ENCODE measurements around the gene PROCA1. TPM values are rescaled to one million over a fixed set of nuclear protein-coding genes. Genes with fewer than 3 reads are reported as not detected.

PROCA1 gene
- total and polyA plus RNA-seq, 2 donors from 2014 or later = 3.4 to 3.5 TPM

GRCh38 chr17:28751600-28752366, 40.1 kb upstream of the PROCA1 start:
- no peak overlapping the region for H3K9ac ChIP-seq (ENCODE audit: low read length in 3 of 3)
- TF ChIP-seq CTCF (IDR thresholded peaks at IDR 0.05; ENCODE audit: borderline replicate concordance, extremely low read depth, insufficient read depth) = no peak
- peaks cover 3 to 39% (median 30%) of the 10 kb centered on the region in 3 donors for H3K4me1 ChIP-seq (ENCODE audit: control insufficient read depth in 2 of 3, insufficient read depth in 2 of 3, low read depth in 1 of 3, low read length in 3 of 3)
- DNase-seq (peak in 1 of 5 donors; percentile 23), FAIRE-seq (no peak)
- H3K36me3 ChIP-seq (ENCODE audit: control insufficient read depth in 2 of 3, insufficient read depth in 3 of 3, low read length in 3 of 3) = peaks cover 10 to 40% (median 14%) of the 10 kb centered on the region in 3 donors
- no peaks in the 10 kb centered on the region for H3K9me3 ChIP-seq (ENCODE audit: control insufficient read depth in 2 of 3, insufficient read depth in 1 of 3, low read length in 3 of 3)
- intact Hi-C loops (cut with DNase I) = no loop called here
- H3K27me3 ChIP-seq (ENCODE audit: control insufficient read depth, insufficient read depth, low read length) = no peaks in the 10 kb centered on the region
- no peak overlapping the region for H3K4me3 ChIP-seq (ENCODE audit: low read length in 3 of 3)
- H3K27ac ChIP-seq (ENCODE audit: low read depth in 2 of 2, low read length in 2 of 2) = no peak overlapping the region

GRCh38 chr17:28750178-28751047, 38.7 kb upstream of the PROCA1 start:
- Histone ChIP-seq H3K27ac (ENCODE audit: low read depth in 2 of 2, low read length in 2 of 2) (peak overlapping the region in 1 of 2 donors; percentile 68), H3K4me1 (ENCODE audit: control insufficient read depth in 2 of 3, insufficient read depth in 2 of 3, low read depth in 1 of 3, low read length in 3 of 3) (peaks cover 3 to 51% (median 42%) of the 10 kb centered on the region in 3 donors)

GRCh38 chr17:28749516-28750177, 38.0 kb upstream of the PROCA1 start:
- H3K4me3 ChIP-seq (ENCODE audit: low read length in 3 of 3) = no peak overlapping the region
- peaks cover 3 to 54% (median 42%) of the 10 kb centered on the region in 3 donors for H3K4me1 ChIP-seq (ENCODE audit: control insufficient read depth in 2 of 3, insufficient read depth in 2 of 3, low read depth in 1 of 3, low read length in 3 of 3)
- no peak for TF ChIP-seq CTCF (IDR thresholded peaks at IDR 0.05; ENCODE audit: borderline replicate concordance, extremely low read depth, insufficient read depth)
- no peaks in the 10 kb centered on the region for H3K9me3 ChIP-seq (ENCODE audit: control insufficient read depth in 2 of 3, insufficient read depth in 1 of 3, low read length in 3 of 3)
- FAIRE-seq (no peak), DNase-seq (peak in 1 of 5 donors; percentile 73)
- peaks cover 10 to 36% (median 14%) of the 10 kb centered on the region in 3 donors for H3K36me3 ChIP-seq (ENCODE audit: control insufficient read depth in 2 of 3, insufficient read depth in 3 of 3, low read length in 3 of 3)
- peak overlapping the region in 1 of 2 donors; percentile 23 for H3K27ac ChIP-seq (ENCODE audit: low read depth in 2 of 2, low read length in 2 of 2)
- H3K9ac ChIP-seq (ENCODE audit: low read length in 3 of 3) = no peak overlapping the region
- intact Hi-C loops (cut with DNase I) = no loop called here
- no peaks in the 10 kb centered on the region for H3K27me3 ChIP-seq (ENCODE audit: control insufficient read depth, insufficient read depth, low read length)

More at GRCh38 chr17:28750178-28751047, 38.7 kb upstream of the PROCA1 start:
- H3K9ac ChIP-seq (ENCODE audit: low read length in 3 of 3) = peak overlapping the region in 1 of 3 donors; percentile 32
- H3K27me3 ChIP-seq (ENCODE audit: control insufficient read depth, insufficient read depth, low read length) = no peaks in the 10 kb centered on the region
- intact Hi-C loops (cut with DNase I) = no loop called here
- peak overlapping the region in 2 of 3 donors; percentile 17 to 18 for H3K4me3 ChIP-seq (ENCODE audit: low read length in 3 of 3)
- FAIRE-seq = no peak
- peaks cover 10 to 40% (median 14%) of the 10 kb centered on the region in 3 donors for H3K36me3 ChIP-seq (ENCODE audit: control insufficient read depth in 2 of 3, insufficient read depth in 3 of 3, low read length in 3 of 3)
- H3K9me3 ChIP-seq (ENCODE audit: control insufficient read depth in 2 of 3, insufficient read depth in 1 of 3, low read length in 3 of 3) = no peaks in the 10 kb centered on the region
- peak; percentile 94 to 96 (median 95) for DNase-seq
- TF ChIP-seq CTCF (IDR thresholded peaks at IDR 0.05; ENCODE audit: borderline replicate concordance, extremely low read depth, insufficient read depth) = peak; percentile 100
